Measurements from ENCODE around the gene RSPH4A.
"Not testable (repeated sequence)": the region's sequence is repeated elsewhere in the genome, so short reads cannot be mapped to it uniquely, and the experiment has no call there.

RSPH4A gene

GRCh38 chr6:116586738-116587137 is 29.5 kb upstream of the RSPH4A start:
- no peak for DNase-seq (ENCODE audit: extremely low spot score)
- CTCF ChIA-PET = interaction anchor here (0.8 to 1.8 kb wide), 5 partner anchors 14 to 61 kb away, joined by 3 to 6 read pairs (median 3); no protein-coding TSS in a partner anchor
- TF ChIP-seq CTCF (IDR thresholded peaks at IDR 0.05; ENCODE audit: control extremely low read depth, extremely low read depth, low read depth, missing control alignments) = no peak
- POLR2A ChIA-PET = no interaction called here

GRCh38 chr6:116595247-116595646 is 21.0 kb upstream of the RSPH4A start:
- ChIA-PET CTCF (interaction anchor here (0.9 kb wide), 1 partner anchor 21 kb away, joined by 3 read pairs; the partner anchor contains the start of gene RSPH4A), POLR2A (no interaction called here)
- no peak for DNase-seq (ENCODE audit: extremely low spot score)
- TF ChIP-seq CTCF (IDR thresholded peaks at IDR 0.05; ENCODE audit: control extremely low read depth, extremely low read depth, low read depth, missing control alignments) = no peak

GRCh38 chr6:116596815-116597214 is 19.5 kb upstream of the RSPH4A start:
- CTCF ChIA-PET = no interaction called here
- DNase-seq (ENCODE audit: extremely low spot score) = no peak
- POLR2A ChIA-PET = no interaction called here
- no peak for TF ChIP-seq CTCF (IDR thresholded peaks at IDR 0.05; ENCODE audit: control extremely low read depth, extremely low read depth, low read depth, missing control alignments)

GRCh38 chr6:116603916-116604315 is 12.4 kb upstream of the RSPH4A start:
- DNase-seq (ENCODE audit: extremely low spot score); CTCF ChIA-PET; POLR2A ChIA-PET: not testable (repeated sequence)

GRCh38 chr6:116604868-116605267 is 11.4 kb upstream of the RSPH4A start:
- POLR2A ChIA-PET; CTCF ChIA-PET; DNase-seq (ENCODE audit: extremely low spot score): not testable (repeated sequence)

- ChIA-PET CTCF (no interaction called here), POLR2A (no interaction called here)
- DNase-seq (ENCODE audit: extremely low spot score) = no peak
- no peak for TF ChIP-seq CTCF (IDR thresholded peaks at IDR 0.05; ENCODE audit: control extremely low read depth, extremely low read depth, low read depth, missing control alignments)
Measured at GRCh38 chr6:116605935-116606334, 10.3 kb upstream of the RSPH4A start.

GRCh38 chr6:116611056-116611455 is 5.2 kb upstream of the RSPH4A start:
- ChIA-PET CTCF (no interaction called here), POLR2A (no interaction called here)
- no peak for TF ChIP-seq CTCF (IDR thresholded peaks at IDR 0.05; ENCODE audit: control extremely low read depth, extremely low read depth, low read depth, missing control alignments)
- DNase-seq (ENCODE audit: extremely low spot score) = no peak

GRCh38 chr6:116616737-116617053 is 416 bp downstream of the RSPH4A start:
- CTCF ChIA-PET = interaction anchor here (1.0 to 1.5 kb wide), 5 partner anchors 10 to 46 kb away, joined by 3 to 5 read pairs (median 3); partner anchors contain the start of gene RWDD1
- POLR2A ChIA-PET = no interaction called here
- no peak for TF ChIP-seq CTCF (IDR thresholded peaks at IDR 0.05; ENCODE audit: control extremely low read depth, extremely low read depth, low read depth, missing control alignments)
- peak; percentile 23 for DNase-seq (ENCODE audit: extremely low spot score)
